DOHH2 (cell line): ENCODE measurements around the gene NEK8.

Experiments
- EZH2phosphoT487 ChIP-seq: fragments of 200-600 bp; sonication (generic); IDR thresholded peaks from 2 replicates; pipeline ENCODE4 v1.6.1; 2017; ENCODE audit warnings: borderline replicate concordance, mild to moderate bottlenecking, antibody characterized with exemption, low read length, moderate library complexity, mixed read lengths
- TF ChIP-seq, protein P1 (sequence below): fragments of 200-600 bp; sonication (generic); IDR thresholded peaks from one replicate; pipeline ENCODE4 v1.5.1; 2014; ENCODE audit warnings: antibody characterized with exemption, mild to moderate bottlenecking, low read depth, low read length; ENCODE audit not compliant: poor library complexity, severe bottlenecking

DNA sequence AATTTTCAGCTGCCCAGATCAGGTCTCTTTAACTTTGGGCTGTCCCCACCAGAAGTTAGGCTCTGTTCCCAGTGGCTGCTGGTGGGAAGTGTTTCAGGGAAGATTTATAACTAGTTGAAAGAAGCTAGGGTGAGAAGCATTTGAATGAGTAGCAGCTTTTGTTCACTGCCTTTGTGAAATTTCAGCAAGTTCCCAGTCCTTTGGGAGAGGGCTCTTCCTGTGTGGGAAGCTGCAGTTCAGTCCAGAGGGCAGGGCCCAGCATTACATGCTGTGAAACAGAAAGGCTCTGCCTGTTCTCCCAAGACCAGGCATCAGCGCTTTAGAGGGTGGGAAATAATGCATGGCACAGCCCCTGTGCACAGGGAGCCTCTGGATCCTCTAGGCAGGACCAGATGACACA, 34.7 kb upstream of the NEK8 start:
- TF ChIP-seq, protein P1, sequence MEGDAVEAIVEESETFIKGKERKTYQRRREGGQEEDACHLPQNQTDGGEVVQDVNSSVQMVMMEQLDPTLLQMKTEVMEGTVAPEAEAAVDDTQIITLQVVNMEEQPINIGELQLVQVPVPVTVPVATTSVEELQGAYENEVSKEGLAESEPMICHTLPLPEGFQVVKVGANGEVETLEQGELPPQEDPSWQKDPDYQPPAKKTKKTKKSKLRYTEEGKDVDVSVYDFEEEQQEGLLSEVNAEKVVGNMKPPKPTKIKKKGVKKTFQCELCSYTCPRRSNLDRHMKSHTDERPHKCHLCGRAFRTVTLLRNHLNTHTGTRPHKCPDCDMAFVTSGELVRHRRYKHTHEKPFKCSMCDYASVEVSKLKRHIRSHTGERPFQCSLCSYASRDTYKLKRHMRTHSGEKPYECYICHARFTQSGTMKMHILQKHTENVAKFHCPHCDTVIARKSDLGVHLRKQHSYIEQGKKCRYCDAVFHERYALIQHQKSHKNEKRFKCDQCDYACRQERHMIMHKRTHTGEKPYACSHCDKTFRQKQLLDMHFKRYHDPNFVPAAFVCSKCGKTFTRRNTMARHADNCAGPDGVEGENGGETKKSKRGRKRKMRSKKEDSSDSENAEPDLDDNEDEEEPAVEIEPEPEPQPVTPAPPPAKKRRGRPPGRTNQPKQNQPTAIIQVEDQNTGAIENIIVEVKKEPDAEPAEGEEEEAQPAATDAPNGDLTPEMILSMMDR = no peak
- no peak for TF ChIP-seq EZH2phosphoT487
